HG02884 (cell line): ENCODE measurements around the gene IL1RAP.
"Not testable (repeated sequence)": the region's sequence is repeated elsewhere in the genome, so short reads cannot be mapped to it uniquely, and the experiment has no call there.

Source experiments
- ATAC-seq: cut with Tn5 transposase; IDR thresholded peaks from one replicate; pipeline ENCODE4 v1.9.1; 2021; ENCODE audit warnings: mild to moderate bottlenecking, moderate library complexity; ENCODE audit not compliant: unreplicated experiment

The IL1RAP gene

GRCh38 chr3:190506271-190506670, 7.6 kb upstream of the IL1RAP start:
- ATAC-seq, result no peak

GRCh38 chr3:190512666-190513065, 1.2 kb upstream of the IL1RAP start:
- ATAC-seq, result no peak

- no peak for ATAC-seq
Observed at GRCh38 chr3:190514413-190515153, 698 bp downstream of the IL1RAP start.

- no peak for ATAC-seq
Observed at GRCh38 chr3:190516416-190516815, 2.5 kb downstream of the IL1RAP start.

- no peak for ATAC-seq
Observed at GRCh38 chr3:190517687-190518086, 3.8 kb downstream of the IL1RAP start.

- not testable (repeated sequence) for ATAC-seq
Observed at GRCh38 chr3:190518531-190518930, 4.6 kb downstream of the IL1RAP start.

GRCh38 chr3:190519886-190520285, 6.0 kb downstream of the IL1RAP start:
- no peak for ATAC-seq

GRCh38 chr3:190521998-190522397, 8.1 kb downstream of the IL1RAP start:
- ATAC-seq, result no peak

- no peak for ATAC-seq
Observed at GRCh38 chr3:190522621-190523222, 8.8 kb downstream of the IL1RAP start.

- no peak for ATAC-seq
Observed at GRCh38 chr3:190524942-190525341, 11.1 kb downstream of the IL1RAP start.

GRCh38 chr3:190525634-190526033, 11.7 kb downstream of the IL1RAP start:
- no peak for ATAC-seq

GRCh38 chr3:190526787-190527762, 13.2 kb downstream of the IL1RAP start:
- no peak for ATAC-seq

GRCh38 chr3:190528706-190529105, 14.8 kb downstream of the IL1RAP start:
- ATAC-seq, result no peak

- ATAC-seq, result no peak
Observed at GRCh38 chr3:190531406-190531805, 17.5 kb downstream of the IL1RAP start.

- ATAC-seq, result no peak
Observed at GRCh38 chr3:190532731-190533203, 18.9 kb downstream of the IL1RAP start.

- ATAC-seq, result no peak
Observed at GRCh38 chr3:190533511-190534281, 19.8 kb downstream of the IL1RAP start.

GRCh38 chr3:190534386-190534785, 20.5 kb downstream of the IL1RAP start:
- no peak for ATAC-seq

- no peak for ATAC-seq
Observed at GRCh38 chr3:190534986-190535385, 21.1 kb downstream of the IL1RAP start.

GRCh38 chr3:190537146-190537545, 23.3 kb downstream of the IL1RAP start:
- ATAC-seq, result no peak

GRCh38 chr3:190538288-190538687, 24.4 kb downstream of the IL1RAP start:
- no peak for ATAC-seq

GRCh38 chr3:190539526-190539925, 25.6 kb downstream of the IL1RAP start:
- ATAC-seq, result no peak
